ENCODE results near the gene CBX3.
"Not testable (repeated sequence)": the region's sequence is repeated elsewhere in the genome, so short reads cannot be mapped to it uniquely, and the experiment has no call there.

Gene CBX3

GRCh38 chr7:26202019-26202990, 760 bp downstream of the CBX3 start:
- DNase-seq (ENCODE audit: low spot score): peak; percentile 29

- peak; percentile 32 for DNase-seq (ENCODE audit: low spot score)
Observed at GRCh38 chr7:26203016-26203415, 1.5 kb downstream of the CBX3 start.

- no peak for DNase-seq (ENCODE audit: low spot score)
Observed at GRCh38 chr7:26208040-26208439, 6.5 kb downstream of the CBX3 start.

GRCh38 chr7:26212921-26213718, 11.6 kb downstream of the CBX3 start:
- DNase-seq (ENCODE audit: low spot score): no peak

GRCh38 chr7:26213807-26214515, 12.4 kb downstream of the CBX3 start:
- DNase-seq (ENCODE audit: low spot score): no peak

- no peak for DNase-seq (ENCODE audit: low spot score)
Observed at GRCh38 chr7:26216049-26216448, 14.5 kb downstream of the CBX3 start.

GRCh38 chr7:26224359-26224758, 22.8 kb downstream of the CBX3 start:
- no peak for DNase-seq (ENCODE audit: low spot score)

GRCh38 chr7:26227987-26228386, 26.4 kb downstream of the CBX3 start:
- DNase-seq (ENCODE audit: low spot score): no peak

GRCh38 chr7:26233902-26234511, 32.5 kb downstream of the CBX3 start:
- DNase-seq (ENCODE audit: low spot score): no peak

GRCh38 chr7:26237035-26237807, 35.7 kb downstream of the CBX3 start:
- DNase-seq (ENCODE audit: low spot score): no peak

GRCh38 chr7:26238032-26238431, 36.5 kb downstream of the CBX3 start:
- DNase-seq (ENCODE audit: low spot score): no peak

- no peak for DNase-seq (ENCODE audit: low spot score)
Observed at GRCh38 chr7:26245150-26245549, 43.6 kb downstream of the CBX3 start.

- DNase-seq (ENCODE audit: low spot score): no peak
Observed at GRCh38 chr7:26250239-26250638, 48.7 kb downstream of the CBX3 start.

- DNase-seq (ENCODE audit: low spot score): not testable (repeated sequence)
Observed at GRCh38 chr7:26261866-26262265, 60.3 kb downstream of the CBX3 start.
